ENCODE data around the gene MSLN. TPM values are rescaled to one million over a fixed set of nuclear protein-coding genes. Genes with fewer than 3 reads are reported as not detected.
A peak's percentile ranks its signal among the peaks of the same experiment; 100 is the strongest.

The MSLN gene
- total and polyA plus RNA-seq, 2 of the 13 experiments (the other 11 are each of a cell fraction or from before 2014, with no cell fraction given): 2.0 to 2.3 TPM

- no peak for TF ChIP-seq GRHL1 (CRISPR knock-in tag; conservative IDR thresholded peaks at IDR 0.05)
- TF ChIP-seq JUN (CRISPR knock-in tag; IDR thresholded peaks at IDR 0.05): no peak
- no peak for TF ChIP-seq ZNF414 (CRISPR knock-in tag; IDR thresholded peaks at IDR 0.05)
- TF ChIP-seq ZNF136 (CRISPR knock-in tag; IDR thresholded peaks at IDR 0.05; ENCODE audit: low read depth): no peak
- no peak for TF ChIP-seq ZNF598 (CRISPR knock-in tag; IDR thresholded peaks at IDR 0.05; ENCODE audit: borderline replicate concordance)
- no peak for TF ChIP-seq ZNF558 (CRISPR knock-in tag; IDR thresholded peaks at IDR 0.05; ENCODE audit: borderline replicate concordance)
- TF ChIP-seq IRF2 (CRISPR knock-in tag; IDR thresholded peaks at IDR 0.05): no peak
- no peak for TF ChIP-seq SP5 (CRISPR knock-in tag; IDR thresholded peaks at IDR 0.05; ENCODE audit: borderline replicate concordance, low read depth)
- no peak for TF ChIP-seq MIER3 (CRISPR knock-in tag; IDR thresholded peaks at IDR 0.05; ENCODE audit: borderline replicate concordance)
- no peak for TF ChIP-seq MLX (CRISPR knock-in tag; IDR thresholded peaks at IDR 0.05)
- TF ChIP-seq YEATS4 (CRISPR knock-in tag; IDR thresholded peaks at IDR 0.05; ENCODE audit: borderline replicate concordance): no peak
- TF ChIP-seq UBTF (CRISPR knock-in tag; IDR thresholded peaks at IDR 0.05): 0 out of 2 replicates have a peak, but pooled peaks have one; percentile 46
- peak; percentile 46; the same call in 1 of the 2 replicates for TF ChIP-seq RXRA (CRISPR knock-in tag; IDR thresholded peaks at IDR 0.05)
- TF ChIP-seq CCAR2 (optimal IDR thresholded peaks at IDR 0.05; ENCODE audit: low read depth, low read length): no peak
- no peak for TF ChIP-seq PBX3 (CRISPR knock-in tag; IDR thresholded peaks at IDR 0.05; ENCODE audit: borderline replicate concordance)
- no peak for TF ChIP-seq TMF1 (CRISPR knock-in tag; IDR thresholded peaks at IDR 0.05; ENCODE audit: low read depth)
- TF ChIP-seq MAX (IDR thresholded peaks at IDR 0.05): peak; percentile 40; the same call in 1 of the 2 replicates
- no peak for TF ChIP-seq NCOR1 (IDR thresholded peaks at IDR 0.05; ENCODE audit: borderline replicate concordance, low read length)
- peak; percentile 56; the same call in 1 of the 2 replicates for TF ChIP-seq ZBTB33 (CRISPR knock-in tag; IDR thresholded peaks at IDR 0.05)
- no peak for TF ChIP-seq ZKSCAN8 (CRISPR knock-in tag; IDR thresholded peaks at IDR 0.05; ENCODE audit: borderline replicate concordance)
These were observed 26.9 kb downstream of the MSLN start (continued) for GRCh38 chr16:787321-787966.

All from HepG2 (cell line).